ENCODE results near the gene HCFC2. TPM values are rescaled to one million over a fixed set of nuclear protein-coding genes. Genes with fewer than 3 reads are reported as not detected.

The HCFC2 gene
- total and polyA plus RNA-seq, 2 of the 8 experiments (the other 6 are each of a cell fraction or from before 2014, with no cell fraction given), result 0.62 to 1.8 TPM

DNA sequence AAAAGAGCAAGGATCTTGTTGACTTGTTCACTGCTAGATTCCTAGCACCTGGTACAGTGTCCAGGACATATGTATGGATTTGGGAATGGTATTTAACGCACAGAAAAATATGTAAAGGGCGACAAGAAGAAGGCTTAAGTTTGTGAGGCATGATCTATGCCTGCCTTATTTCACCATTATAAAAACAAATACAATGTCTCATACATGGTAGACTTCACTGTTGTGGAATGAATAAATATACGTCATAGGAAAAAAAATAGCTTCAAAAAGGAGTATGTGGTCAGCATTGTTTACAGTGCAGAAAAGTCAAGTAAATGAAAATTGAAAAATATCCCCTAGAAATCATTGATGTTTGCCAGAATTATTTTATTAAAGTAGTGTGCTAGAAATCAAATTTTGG, 30.0 kb downstream of the HCFC2 start:
- FAIRE-seq, result no peak
- CTCF ChIA-PET (ENCODE audit: partially characterized antibody), result no interaction called here
- Histone ChIP-seq H3K79me1 (ENCODE audit: low read depth, low read length) (no peaks in the 10 kb centered on the region), H2BK120ac (replicated peaks; ENCODE audit: low read depth, low read length) (no peak overlapping the region), H3K27me3 (replicated peaks in 1 of 4; ENCODE audit: control insufficient read depth in 3 of 4, extremely low read depth in 1 of 4, insufficient read depth in 3 of 4, low read length in 3 of 4) (peaks cover 0 to 2% (median 0%) of the 10 kb centered on the region in 4 experiments; a peak in 1 of 7 replicates), H3K79me2 (ENCODE audit: control insufficient read depth in 1 of 2, insufficient read depth in 2 of 2, low read length in 2 of 2) (no peaks in the 10 kb centered on the region), H4K91ac (replicated peaks; ENCODE audit: insufficient read length, low read length) (no peak overlapping the region), H3K4me1 (replicated peaks in 1 of 4; ENCODE audit: control insufficient read depth in 3 of 4, insufficient read depth in 4 of 4, low read length in 3 of 4) (no peaks in the 10 kb centered on the region), H3K36me3 (ENCODE audit: control insufficient read depth in 2 of 4, insufficient read depth in 4 of 4, low read length in 3 of 4) (no peaks in the 10 kb centered on the region), H2BK12ac (ENCODE audit: low read depth, low read length) (no peak overlapping the region), H2BK20ac (ENCODE audit: low read length) (no peak overlapping the region), H3K4ac (replicated peaks; ENCODE audit: insufficient read length, low read depth, low read length) (no peak overlapping the region), H3K23ac (ENCODE audit: insufficient read length) (no peak overlapping the region), H4K5ac (ENCODE audit: insufficient read length, low read depth, low read length) (no peak overlapping the region), H3K4me2 (ENCODE audit: insufficient read depth in 1 of 2, low read depth in 2 of 2, low read length in 2 of 2) (no peak overlapping the region), H3K9ac (replicated peaks in 1 of 4; ENCODE audit: extremely low read depth in 1 of 4, low read depth in 3 of 4, low read length in 3 of 4) (no peak overlapping the region), H3K14ac (ENCODE audit: insufficient read length) (no peak overlapping the region), H3K23me2 (ENCODE audit: low read depth, low read length) (no peaks in the 10 kb centered on the region), H2BK5ac (ENCODE audit: low read depth, low read length) (no peak overlapping the region), H3K18ac (ENCODE audit: extremely low read depth, low read length) (no peak overlapping the region), H2AK5ac (ENCODE audit: low read depth, low read length) (no peak overlapping the region), H4K8ac (ENCODE audit: extremely low read depth, insufficient read depth, low read length) (no peak overlapping the region), H4K20me1 (replicated peaks in 1 of 2; ENCODE audit: control insufficient read depth in 1 of 2, insufficient read depth in 2 of 2, low read length in 2 of 2) (no peaks in the 10 kb centered on the region), H3K9me3 (ENCODE audit: insufficient read depth in 2 of 2, low read depth in 1 of 2, low read length in 1 of 2) (no peaks in the 10 kb centered on the region), H3K56ac (replicated peaks; ENCODE audit: insufficient read length, low read depth, low read length) (no peak overlapping the region), H3K4me3 (ENCODE audit: extremely low read depth in 1 of 4, insufficient read depth in 2 of 4, low read depth in 3 of 4, low read length in 4 of 4) (no peak overlapping the region), H2BK15ac (ENCODE audit: low read length) (no peak overlapping the region), H3K27ac (ENCODE audit: low read depth, low read length) (no peak overlapping the region), H2AFZ (ENCODE audit: low read length) (no peak overlapping the region)
- WGBS, 2 experiments (ENCODE audit: extremely low coverage in 1 of 2, insufficient coverage in 1 of 2, insufficient read length in 1 of 2, insufficient replicate concordance in 2 of 2, low coverage in 1 of 2, low lambda C conversion rate in 2 of 2, missing lambda C conversion rate in 1 of 2), result 83% methylated on average over 3 of the region's 3 CpGs; no CpG with 5 or more reads in 1 of the 2 experiments
- POLR2A ChIA-PET (ENCODE audit: partially characterized antibody), result no interaction called here
- no peak for DNase-seq (ENCODE audit: low read depth in 1 of 2, low spot score in 2 of 2)
- no peak for TF ChIP-seq RBBP5 (IDR thresholded peaks at IDR 0.05; ENCODE audit: borderline replicate concordance, low read depth, low read length)
- TF ChIP-seq MAFK (IDR thresholded peaks at IDR 0.05; ENCODE audit: low read depth, low read length), result no peak
- TF ChIP-seq USF2 (IDR thresholded peaks at IDR 0.05; ENCODE audit: low read length), result no peak
- TF ChIP-seq HDAC6 (IDR thresholded peaks at IDR 0.05; ENCODE audit: low read depth, low read length), result no peak
- no peak for TF ChIP-seq ZNF274 (IDR thresholded peaks at IDR 0.05; ENCODE audit: borderline replicate concordance, extremely low read depth, low read length)

Data from H1 (cell line).